ENCODE measurements around the gene DDIAS. TPM values are rescaled to one million over a fixed set of nuclear protein-coding genes. Genes with fewer than 3 reads are reported as not detected.
A peak's percentile ranks its signal among the peaks of the same experiment; 100 is the strongest.

DDIAS gene
- total and polyA plus RNA-seq, 9 of the 15 experiments (the other 6 are each of a cell fraction or from before 2014, with no cell fraction given), result 9.4 to 27.2 (median 23.3) TPM

DNA sequence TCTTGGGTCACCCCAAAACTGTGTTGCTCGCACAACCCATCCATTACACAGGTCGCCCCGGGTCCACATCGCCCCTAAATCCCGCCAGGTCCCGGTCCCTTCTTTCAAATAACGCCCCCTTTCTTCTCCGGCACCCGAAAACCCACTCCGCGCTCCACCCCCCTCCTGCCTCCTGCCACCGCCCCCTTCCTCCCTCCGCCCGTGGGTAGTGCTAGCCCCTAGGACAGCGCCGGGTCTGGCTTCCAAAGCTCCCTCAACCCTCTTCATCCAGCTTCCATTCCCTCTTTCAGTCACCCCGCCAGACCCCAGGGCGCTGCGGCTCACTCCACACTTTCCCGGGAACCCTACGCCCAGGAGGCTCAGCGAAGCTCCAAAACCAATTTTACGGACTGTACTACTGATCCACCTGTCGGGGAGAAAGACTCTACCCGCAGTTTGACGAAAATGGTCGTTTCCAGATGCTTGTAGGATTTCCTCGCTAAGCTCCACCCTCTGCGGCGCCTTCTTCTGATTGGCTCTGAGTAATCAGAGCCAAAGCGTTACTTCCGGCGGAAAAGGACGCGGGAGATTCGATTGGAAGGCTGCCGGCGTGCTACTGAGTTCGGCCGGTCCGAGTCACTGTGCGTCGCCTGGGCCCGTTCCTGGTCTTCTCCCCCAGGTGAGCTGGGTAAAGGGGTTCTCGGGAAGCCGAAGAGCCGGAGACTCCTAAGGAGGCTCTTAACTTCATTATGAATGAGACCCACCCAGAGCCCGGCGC is at the start of gene DDIAS (continued):
- TF ChIP-seq LCOR (CRISPR knock-in tag; IDR thresholded peaks at IDR 0.05) (peak; percentile 79), ZNF239 (CRISPR knock-in tag; IDR thresholded peaks at IDR 0.05) (no peak), MAZ (CRISPR knock-in tag; conservative IDR thresholded peaks at IDR 0.05 in 1 of 2, IDR thresholded peaks at IDR 0.05 in 1 of 2) (peak; percentile 53 to 74; a peak in 3 of 4 replicates), TOE1 (IDR thresholded peaks at IDR 0.05; ENCODE audit: borderline replicate concordance) (no peak; the same call in 1 of the 2 replicates), TOE1 (CRISPR knock-in tag; IDR thresholded peaks at IDR 0.05; ENCODE audit: borderline replicate concordance, low read depth) (no peak), MIER1 (IDR thresholded peaks at IDR 0.05; ENCODE audit: low read depth) (no peak; the same call in 1 of the 2 replicates), USF2 (CRISPR knock-in tag; IDR thresholded peaks at IDR 0.05) (no peak), SOX6 (IDR thresholded peaks at IDR 0.05) (no peak), TBP (optimal IDR thresholded peaks at IDR 0.05; ENCODE audit: low read depth, low read length) (peak; percentile 79), POLR2B (IDR thresholded peaks at IDR 0.05; ENCODE audit: low read depth, partially characterized antibody) (peak; percentile 47), ZBTB7A (IDR thresholded peaks at IDR 0.05; ENCODE audit: borderline replicate concordance, control insufficient read depth, low read depth, low read length) (peak; percentile 66), NRF1 (conservative IDR thresholded peaks at IDR 0.05 in 1 of 2, IDR thresholded peaks at IDR 0.05 in 1 of 2) (peak in 1 of 2 experiments; percentile 45; a peak in 3 of 4 replicates), FOXJ3 (CRISPR knock-in tag; IDR thresholded peaks at IDR 0.05) (no peak), POLR2A (conservative IDR thresholded peaks at IDR 0.05) (peak; percentile 89), ZNF77 (CRISPR knock-in tag; IDR thresholded peaks at IDR 0.05) (no peak), BRD9 (IDR thresholded peaks at IDR 0.05; ENCODE audit: low read depth, partially characterized antibody) (no peak), ZNF589 (CRISPR knock-in tag; IDR thresholded peaks at IDR 0.05; ENCODE audit: low read depth) (no peak), HLTF (IDR thresholded peaks at IDR 0.05) (peak; percentile 70; the same call in 1 of the 2 replicates), MYC (IDR thresholded peaks at IDR 0.05; ENCODE audit: low read depth, low read length) (peak; percentile 73), MYC (CRISPR knock-in tag; IDR thresholded peaks at IDR 0.05; ENCODE audit: borderline replicate concordance, low read depth) (no peak)
- TF ChIP-seq, protein P1, sequence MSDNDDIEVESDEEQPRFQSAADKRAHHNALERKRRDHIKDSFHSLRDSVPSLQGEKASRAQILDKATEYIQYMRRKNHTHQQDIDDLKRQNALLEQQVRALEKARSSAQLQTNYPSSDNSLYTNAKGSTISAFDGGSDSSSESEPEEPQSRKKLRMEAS (CRISPR knock-in tag; IDR thresholded peaks at IDR 0.05), result peak; percentile 72
- TF ChIP-seq, protein P2, sequence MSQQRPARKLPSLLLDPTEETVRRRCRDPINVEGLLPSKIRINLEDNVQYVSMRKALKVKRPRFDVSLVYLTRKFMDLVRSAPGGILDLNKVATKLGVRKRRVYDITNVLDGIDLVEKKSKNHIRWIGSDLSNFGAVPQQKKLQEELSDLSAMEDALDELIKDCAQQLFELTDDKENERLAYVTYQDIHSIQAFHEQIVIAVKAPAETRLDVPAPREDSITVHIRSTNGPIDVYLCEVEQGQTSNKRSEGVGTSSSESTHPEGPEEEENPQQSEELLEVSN (IDR thresholded peaks at IDR 0.05; ENCODE audit: borderline replicate concordance in 1 of 2, extremely low read depth in 1 of 2, insufficient read depth in 1 of 2, insufficient read length in 1 of 2, low read depth in 1 of 2, low read length in 1 of 2, poor library complexity in 1 of 2, severe bottlenecking in 1 of 2), result peak; percentile 70 to 92
